MCF 10A (cell line): ENCODE measurements around the gene ORAI3. TPM values are rescaled to one million over a fixed set of nuclear protein-coding genes. Genes with fewer than 3 reads are reported as not detected.

Source experiments
- BruUV-seq: library from RNA; stranded (reverse); fragments of 400-500 nt; replicated peaks from 2 replicates; lab custom pipeline; 2021; lab: Mats Ljungman, UMichigan
- CTCF ChIA-PET: fragments of 300-600 bp; sonication (Branson Sonifier 250); formaldehyde crosslinking; extraction: SDS; loops from one replicate; lab custom pipeline; 2021; ENCODE audit warnings: antibody characterized with exemption, inconsistent platforms; lab: Yijun Ruan, JAX
- POLR2A ChIA-PET: fragments of 300-600, 350-650 bp; sonication (Branson Sonifier 250); formaldehyde crosslinking; extraction: SDS; loops from one replicate; lab custom pipeline; 2020; ENCODE audit warnings: antibody characterized with exemption, inconsistent platforms; lab: Yijun Ruan, JAX
- DNase-seq: peaks from one replicate; pipeline ENCODE4 v3.0.0-alpha.2; 2018; ENCODE audit not compliant: unreplicated experiment
- H3K27ac Mint-ChIP-seq: one replicate; pipeline ENCODE4 v1.8.0; 2022; ENCODE audit warnings: mild to moderate bottlenecking, low read depth, mixed read lengths; ENCODE audit not compliant: unreplicated experiment
- H3K27me3 Mint-ChIP-seq: one replicate; pipeline ENCODE4 v1.8.0; 2022; ENCODE audit warnings: mixed read lengths; ENCODE audit not compliant: insufficient read depth, unreplicated experiment
- H3K36me3 Mint-ChIP-seq: one replicate; pipeline ENCODE4 v1.8.0; 2022; ENCODE audit warnings: mild to moderate bottlenecking, moderate library complexity, mixed read lengths; ENCODE audit not compliant: insufficient read depth, unreplicated experiment
- H3K4me1 Mint-ChIP-seq: one replicate; pipeline ENCODE4 v1.8.0; 2022; ENCODE audit warnings: mixed read lengths; ENCODE audit not compliant: insufficient read depth, unreplicated experiment
- H3K4me3 Mint-ChIP-seq: one replicate; pipeline ENCODE4 v1.8.0; 2022; ENCODE audit warnings: mild to moderate bottlenecking, moderate library complexity, mixed read lengths; ENCODE audit not compliant: unreplicated experiment
- H3K9me3 Mint-ChIP-seq: one replicate; pipeline ENCODE4 v1.8.0; 2022; ENCODE audit warnings: mixed read lengths; ENCODE audit not compliant: unreplicated experiment
- CTCF ChIP-seq: fragments of 200-600 bp; IDR thresholded peaks from one replicate; pipeline ENCODE4 v1.8.0; 2022; ENCODE audit warnings: antibody characterized with exemption, mild to moderate bottlenecking; ENCODE audit not compliant: unreplicated experiment
- intact Hi-C: fragments of 100-400 bp; cut with micrococcal nuclease; formaldehyde crosslinking; loops from 2 replicates; pipeline ENCODE4 v1.14.1; 2022
- total RNA-seq: library from RNA; stranded (reverse); gene quantifications from 2 replicates; pipeline ENCODE4 v1.2.3, GENCODE V29; 2022

ORAI3 gene
- total RNA-seq, 1 experiment from 2014 or later = 16.2 TPM

GRCh38 chr16:30961384-30961783 is 12.5 kb downstream of the ORAI3 start:
- Mint-ChIP-seq H3K27ac (no peak overlapping the region), H3K27me3 (no peaks in the 10 kb centered on the region), H3K4me1 (peaks cover 20% of the 10 kb centered on the region), H3K36me3 (peaks cover 90% of the 10 kb centered on the region), H3K9me3 (no peaks in the 10 kb centered on the region), H3K4me3 (no peak overlapping the region)
- TF ChIP-seq CTCF = no peak
- CTCF ChIA-PET = no interaction called here
- intact Hi-C loops = no loop called here
- DNase-seq = no peak
- no TSS peak for BruUV-seq
- POLR2A ChIA-PET = interaction anchor here (0.6 kb wide), 1 partner anchor 250 kb away, joined by 3 read pairs; no protein-coding TSS in a partner anchor

DNA sequence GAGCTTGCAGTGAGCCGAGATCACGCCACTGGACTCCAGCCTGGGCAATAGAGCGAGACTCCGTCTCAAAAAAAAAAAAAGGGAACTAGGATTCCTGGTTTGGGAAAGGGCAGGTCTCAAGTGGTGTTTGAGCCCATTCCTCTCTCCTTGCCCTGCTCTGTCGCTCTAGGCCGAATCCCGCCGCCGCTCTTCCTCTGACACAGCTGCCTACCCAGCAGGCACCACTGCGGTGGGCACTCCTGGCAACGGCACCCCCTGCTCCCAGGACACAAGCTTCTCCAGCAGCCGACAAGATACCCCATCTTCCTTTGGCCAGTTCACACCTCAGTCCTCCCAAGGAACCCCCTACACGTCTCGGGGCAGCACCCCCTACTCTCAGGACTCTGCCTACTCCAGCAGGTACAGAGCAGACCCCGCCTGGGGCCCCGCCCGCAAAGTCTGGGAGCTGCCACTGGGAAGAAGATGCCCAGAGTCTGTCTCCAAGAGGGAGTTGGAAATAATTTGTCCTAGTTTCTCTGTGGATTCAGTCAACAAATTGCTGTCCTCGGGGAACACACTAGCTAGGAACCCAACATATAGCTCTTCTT is 15.2 kb downstream of the ORAI3 start:
- H3K27ac Mint-ChIP-seq = no peak overlapping the region
- no TSS peak for BruUV-seq
- H3K27me3 Mint-ChIP-seq = no peaks in the 10 kb centered on the region
- intact Hi-C loops = no loop called here
- no peaks in the 10 kb centered on the region for H3K9me3 Mint-ChIP-seq
- H3K4me3 Mint-ChIP-seq = no peak overlapping the region
- H3K4me1 Mint-ChIP-seq = peaks cover 12% of the 10 kb centered on the region
- no peak for TF ChIP-seq CTCF
- CTCF ChIA-PET = interaction anchor here (1.1 to 1.5 kb wide), 2 partner anchors 10 to 20 kb away, joined by 3 to 5 read pairs; no protein-coding TSS in a partner anchor
- DNase-seq = no peak
- POLR2A ChIA-PET = no interaction called here
- H3K36me3 Mint-ChIP-seq = peaks cover 96% of the 10 kb centered on the region

GRCh38 chr16:30964574-30965226 is 15.8 kb downstream of the ORAI3 start:
- Mint-ChIP-seq H3K9me3 (no peaks in the 10 kb centered on the region), H3K27ac (no peak overlapping the region), H3K27me3 (no peaks in the 10 kb centered on the region), H3K36me3 (peaks cover 96% of the 10 kb centered on the region), H3K4me3 (no peak overlapping the region), H3K4me1 (peaks cover 5% of the 10 kb centered on the region)
- TF ChIP-seq CTCF = no peak
- CTCF ChIA-PET = interaction anchor here (1.1 to 1.5 kb wide), 2 partner anchors 10 to 19 kb away, joined by 3 to 5 read pairs; no protein-coding TSS in a partner anchor
- DNase-seq = no peak
- POLR2A ChIA-PET = no interaction called here
- intact Hi-C loops = no loop called here
- BruUV-seq = no TSS peak

GRCh38 chr16:30965436-30965835 is 16.6 kb downstream of the ORAI3 start:
- intact Hi-C loops = no loop called here
- no peak for TF ChIP-seq CTCF
- Mint-ChIP-seq H3K36me3 (peaks cover 96% of the 10 kb centered on the region), H3K4me3 (no peak overlapping the region), H3K27ac (no peak overlapping the region), H3K4me1 (no peaks in the 10 kb centered on the region), H3K9me3 (no peaks in the 10 kb centered on the region), H3K27me3 (no peaks in the 10 kb centered on the region)
- DNase-seq = no peak
- CTCF ChIA-PET = no interaction called here
- POLR2A ChIA-PET = no interaction called here
- no TSS peak for BruUV-seq
